Limb (tissue), 2 donors: ENCODE results near the gene TFE3.
A peak's percentile ranks its signal among the peaks of the same experiment; 100 is the strongest.

ENCODE experiments used
- DNase-seq, 2 donors: peaks; one replicate each; pipeline ENCODE4 v3.0.0-alpha.2; 2016; ENCODE audit errors: extremely low spot score in 2 of 2

The TFE3 gene

DNA sequence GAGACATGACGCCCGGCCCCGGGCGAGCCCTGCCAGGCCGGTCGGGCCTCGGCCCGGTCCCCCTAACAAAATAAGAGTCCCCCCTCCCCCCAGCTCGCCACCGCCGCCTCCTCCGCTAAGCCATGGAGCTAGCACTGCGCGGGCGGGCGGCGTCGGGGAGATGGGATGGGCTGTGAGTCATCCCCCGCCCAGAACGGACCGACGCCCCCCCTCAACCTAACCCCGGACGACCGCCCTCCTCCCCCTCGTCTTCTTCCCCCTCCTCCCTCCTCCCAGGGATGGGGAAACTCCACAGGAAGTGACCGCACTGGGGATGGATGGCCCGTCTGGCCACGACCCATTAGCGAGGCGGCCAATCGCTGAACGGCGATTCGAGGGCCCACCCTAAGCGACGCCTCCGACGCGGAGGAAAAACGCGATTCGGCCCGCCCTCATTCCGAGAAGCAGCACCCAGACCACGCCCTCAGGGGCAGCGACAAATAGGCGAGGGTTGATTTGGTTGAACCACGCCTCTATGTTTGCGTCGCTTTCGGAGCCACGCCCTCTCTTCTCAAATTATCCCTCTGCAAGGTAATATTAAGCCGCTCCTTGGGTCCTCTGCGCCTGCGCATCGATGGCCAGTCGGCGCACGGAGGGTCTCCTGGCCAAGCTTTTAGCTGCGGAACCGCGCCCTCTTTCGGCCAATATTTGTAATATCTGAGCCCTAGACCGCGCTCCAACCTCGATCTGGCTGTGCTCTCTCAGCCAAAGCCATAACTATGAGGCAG is at the start of gene TFE3:
Gene TFE3 (minus strand): TSS at position 138 of the 767 bp plus-strand sequence. CDS start 131 bp downstream, at position 7.
- DNase-seq: peak; percentile 95 to 96

- DNase-seq: no peak
Measured at GRCh38 chrX:49089553-49089952, 46.4 kb upstream of the TFE3 start.

- DNase-seq: no peak
Measured at GRCh38 chrX:49082271-49082871, 39.2 kb upstream of the TFE3 start.

DNA sequence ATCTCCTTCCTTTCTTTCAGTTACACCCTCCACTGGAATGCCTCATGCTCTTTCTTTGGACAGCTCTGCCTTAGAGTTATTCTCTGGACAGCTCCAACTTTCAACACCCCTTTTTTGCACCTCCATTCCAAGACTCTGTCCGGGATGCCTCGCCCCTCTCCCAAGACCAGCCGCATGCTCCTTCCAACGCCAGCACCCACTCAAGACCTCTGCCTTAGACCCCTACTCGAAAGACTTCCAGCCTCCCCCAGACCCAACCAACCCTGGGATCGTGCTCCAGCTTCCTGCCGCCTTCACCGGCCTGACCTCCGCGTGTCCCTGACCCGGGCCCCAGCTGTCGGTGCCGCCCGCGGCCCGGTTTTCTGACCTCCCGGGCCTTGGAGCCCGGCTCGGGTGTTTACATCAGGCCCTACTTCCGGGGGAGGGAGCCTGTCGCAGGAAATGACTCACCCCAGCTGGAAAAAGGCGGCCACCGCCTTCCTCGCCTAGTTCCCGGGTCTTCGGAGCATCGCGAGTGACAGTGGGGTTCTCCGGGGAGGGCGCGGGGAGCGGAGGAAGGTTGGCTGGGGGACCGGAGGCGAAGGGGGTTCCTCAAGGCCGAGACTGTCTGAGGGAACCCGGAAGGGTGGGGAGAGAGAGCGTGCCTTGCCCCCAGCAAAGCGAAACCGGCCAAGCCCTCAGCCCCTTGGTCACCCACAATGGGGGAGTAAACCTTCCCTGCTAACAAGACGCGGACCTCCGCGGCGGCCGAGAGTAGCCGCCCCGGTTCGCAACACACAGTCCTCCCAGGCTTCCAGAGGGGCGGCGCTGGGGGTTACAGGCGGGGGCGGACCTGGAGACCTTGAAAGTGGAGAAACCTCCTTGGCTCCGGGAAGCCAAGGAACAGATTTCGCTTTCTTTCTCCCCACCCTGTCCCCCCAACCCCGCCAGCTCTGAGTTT is 36.6 kb upstream of the TFE3 start, which contains the start of gene WDR45:
Gene WDR45 (minus strand): TSS at position 399 of the 940 bp plus-strand sequence. CDS start 1,792 bp downstream, outside the sequence.
- DNase-seq: peak; percentile 61 to 80

DNA sequence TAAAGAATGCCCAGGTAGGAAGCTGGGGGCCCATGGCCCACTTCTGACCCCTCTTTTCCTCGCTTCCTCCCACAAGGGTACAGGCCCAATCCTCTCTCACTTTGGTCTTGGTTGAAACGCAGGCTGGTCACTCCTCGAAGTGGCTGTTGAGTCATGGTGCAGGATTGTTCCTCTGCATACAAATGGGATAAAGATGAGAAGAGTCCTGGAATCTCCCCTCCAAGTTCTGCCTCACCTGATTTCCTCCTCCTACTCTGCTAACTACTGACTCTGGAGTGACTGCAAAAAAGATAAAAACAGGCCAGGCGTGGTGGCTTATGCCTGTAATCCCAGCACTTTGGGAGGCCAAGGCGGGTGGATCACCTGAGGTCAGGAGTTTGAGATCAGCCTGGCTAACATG is 34.8 kb upstream of the TFE3 start:
- DNase-seq: no peak

GRCh38 chrX:49075347-49075746 is 32.2 kb upstream of the TFE3 start:
- DNase-seq: no peak

DNA sequence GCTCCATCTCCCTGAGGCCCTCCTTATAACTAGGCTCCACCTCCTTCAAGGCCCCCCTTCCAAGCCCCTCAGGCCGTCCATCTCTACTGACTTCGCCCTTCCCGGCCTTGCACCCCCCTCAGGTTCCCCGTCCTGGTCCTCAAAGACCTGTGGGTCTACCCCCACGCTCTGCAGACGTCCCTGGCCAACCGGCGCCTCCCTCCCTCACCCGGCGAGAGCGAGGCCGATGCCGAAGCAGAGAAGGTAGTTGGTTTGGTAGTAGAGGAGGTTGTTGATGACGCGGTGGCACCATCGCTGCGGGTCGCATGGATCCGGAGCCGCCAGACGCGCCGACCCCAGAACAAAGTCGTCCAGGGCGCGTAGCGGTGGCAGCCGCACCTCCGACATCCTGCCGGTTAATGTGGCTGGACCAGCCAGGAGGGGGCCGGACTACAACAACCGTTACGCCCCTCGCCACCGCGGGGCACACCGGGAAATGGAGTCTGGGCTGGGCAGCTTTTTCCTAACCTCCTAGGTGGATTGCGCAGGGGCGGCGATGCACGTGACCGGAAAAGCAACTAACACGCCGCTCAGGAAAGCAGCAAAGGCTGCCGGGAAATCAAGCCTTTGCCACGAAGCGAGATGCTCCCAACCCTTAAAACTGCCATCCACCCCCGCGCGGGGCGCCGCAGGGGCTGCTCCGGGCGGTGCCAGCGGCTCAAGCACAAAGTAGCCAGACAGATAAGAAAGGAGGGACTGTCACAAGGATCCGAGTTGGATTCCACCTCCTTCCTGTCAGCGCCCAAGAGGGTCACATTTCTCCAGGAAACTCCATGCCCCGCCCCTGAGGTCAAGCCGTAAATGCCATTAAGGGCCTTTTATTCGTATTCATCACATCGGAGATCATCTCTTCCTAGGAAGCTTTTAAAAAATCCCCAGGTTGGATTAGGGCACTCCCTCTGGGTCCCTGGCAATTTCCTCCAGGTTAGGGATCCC is 30.7 kb upstream of the TFE3 start, which contains the start of gene PRAF2:
Gene PRAF2 (minus strand): TSS at position 402 of the 975 bp plus-strand sequence. CDS start 15 bp downstream, at position 387.
- DNase-seq: peak; percentile 84 to 91

GRCh38 chrX:49072712-49073095 is 29.5 kb upstream of the TFE3 start:
- DNase-seq: no peak

GRCh38 chrX:49071877-49072711 is 28.9 kb upstream of the TFE3 start:
- peak; percentile 63 to 78 for DNase-seq

GRCh38 chrX:49070988-49071387 is 27.8 kb upstream of the TFE3 start:
- DNase-seq: no peak

GRCh38 chrX:49069038-49069437 is 25.9 kb upstream of the TFE3 start:
- DNase-seq: no peak

- DNase-seq: no peak
Measured at GRCh38 chrX:49067285-49068120, 24.3 kb upstream of the TFE3 start.

DNA sequence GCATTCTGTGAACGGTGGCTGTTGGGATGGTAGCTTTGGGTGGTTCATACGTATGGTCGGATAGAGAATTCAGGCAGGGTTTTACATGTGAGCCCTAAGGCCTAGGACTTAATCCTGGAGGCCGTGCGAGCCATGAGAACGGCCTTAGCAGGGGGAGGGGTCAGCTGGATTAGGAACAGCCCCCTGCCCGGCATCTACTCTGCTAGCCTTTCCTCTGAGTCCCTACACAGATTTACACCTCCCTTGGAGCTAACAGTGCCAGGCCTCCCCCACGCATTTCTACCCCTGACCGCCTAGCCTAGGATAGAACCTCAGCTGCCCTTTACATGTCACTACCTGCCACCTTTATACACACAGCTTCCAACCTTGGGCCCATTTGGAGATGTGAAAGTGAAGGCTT is 23.5 kb upstream of the TFE3 start:
- DNase-seq: no peak

- no peak for DNase-seq
Measured at GRCh38 chrX:49066278-49066677, 23.1 kb upstream of the TFE3 start.

DNA sequence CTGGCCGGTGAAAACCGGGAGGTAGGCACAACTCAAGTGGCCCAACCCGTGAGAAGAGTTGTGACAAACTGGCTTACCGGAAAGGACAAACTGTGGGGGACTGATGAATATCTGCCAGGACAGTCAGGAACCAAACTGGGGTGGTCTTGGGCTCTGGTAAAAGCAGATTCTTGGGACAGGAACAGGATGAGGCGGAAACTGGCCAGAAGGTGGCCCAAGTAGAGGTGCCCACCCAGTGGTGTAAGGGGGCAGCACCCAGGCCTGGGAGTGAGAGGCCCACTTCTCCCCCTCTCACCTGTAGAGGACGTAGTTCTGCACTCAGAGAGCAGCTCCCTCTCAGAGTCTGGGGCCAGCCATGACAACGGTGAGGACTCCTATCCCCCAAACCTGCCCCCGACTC is 21.6 kb upstream of the TFE3 start:
- DNase-seq: no peak

DNA sequence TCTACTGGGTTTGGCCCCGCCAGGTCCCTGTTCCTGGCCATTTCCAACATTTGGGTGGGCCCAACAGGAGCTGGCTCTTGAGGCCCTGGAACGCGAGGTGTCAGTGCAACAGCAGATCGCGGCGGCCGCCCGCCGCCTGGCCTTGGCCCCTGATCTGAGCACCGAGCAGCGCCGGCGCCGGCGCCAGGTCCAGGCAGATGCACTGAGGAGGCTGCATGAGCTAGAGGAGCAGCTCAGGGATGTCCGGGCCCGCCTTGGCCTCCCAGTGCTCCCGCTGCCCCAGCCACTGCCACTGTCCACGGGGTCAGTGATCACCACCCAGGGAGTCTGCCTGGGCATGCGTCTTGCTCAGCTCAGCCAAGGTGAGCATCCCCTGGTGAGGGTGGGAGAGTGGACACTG is 21.1 kb upstream of the TFE3 start:
- DNase-seq: no peak

DNA sequence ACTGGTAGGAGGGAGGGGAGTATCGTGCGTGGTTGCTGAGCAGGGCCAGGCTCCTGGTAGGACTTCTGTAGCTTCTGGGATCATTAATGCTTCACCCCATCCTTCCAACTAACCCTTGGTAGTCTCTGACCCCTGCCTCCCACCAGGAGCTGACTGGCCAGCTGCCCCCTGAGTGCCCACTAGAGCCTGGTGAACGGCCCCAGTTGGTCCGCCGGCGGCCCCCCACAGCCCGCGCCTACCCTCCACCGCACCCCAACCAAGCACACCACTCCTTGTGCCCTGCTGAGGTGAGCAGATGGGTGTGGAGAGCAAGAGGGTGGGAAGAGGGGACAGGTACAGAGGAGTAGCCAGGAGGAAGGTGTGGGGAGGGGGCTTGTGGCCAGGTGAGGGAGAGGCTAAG is 20.6 kb upstream of the TFE3 start:
- DNase-seq: no peak

GRCh38 chrX:49061916-49062315 is 18.8 kb upstream of the TFE3 start:
- DNase-seq: no peak

- DNase-seq: no peak
Measured at GRCh38 chrX:49061490-49061889, 18.3 kb upstream of the TFE3 start.
